NT2/D1 (cell line): Measurements from ENCODE around the gene PCDHGC4.

Experiments
- SUZ12 ChIP-seq: IDR thresholded peaks from 2 replicates; pipeline ENCODE4 v1.6.1; 2011; ENCODE audit not compliant: insufficient read length, insufficient read depth; ENCODE audit errors: extremely low read depth
- ZNF274 ChIP-seq: IDR thresholded peaks from 2 replicates; pipeline ENCODE4 v1.6.1; 2011; ENCODE audit warnings: mild to moderate bottlenecking, low read depth, low read length

- TF ChIP-seq SUZ12, result no peak
- no peak for TF ChIP-seq ZNF274
These were observed 10.1 kb downstream of the PCDHGC4 start for GRCh38 chr5:141494761-141495452.
